Right lobe of liver (tissue), 6 donors: Measurements from ENCODE around the gene SNUPN. TPM values are rescaled to one million over a fixed set of nuclear protein-coding genes. Genes with fewer than 3 reads are reported as not detected.

Experiments used
- ATAC-seq, 4 donors: fragments of 200-7000 bp; cut with Tn5 transposase; one replicate each; pipeline ENCODE4 v1.9.1; 2020; ENCODE audit warnings: mild to moderate bottlenecking in 4 of 4, moderate library complexity in 4 of 4
- DNase-seq, 3 donors: peaks; one replicate each; pipeline ENCODE4 v3.0.0-alpha.2; 2020
- H3K27ac ChIP-seq, 3 donors: fragments of 200-600 bp; one replicate each; pipeline ENCODE4 v1.8.0; 2022
- H3K27me3 ChIP-seq, 2 donors: fragments of 200-600 bp; one replicate each; pipeline ENCODE4 v1.8.0; 2022
- H3K36me3 ChIP-seq, 4 donors: fragments of 200-600 bp; sonication (generic) in 1 of 4; one replicate each; pipeline versions ENCODE4 v1.5.1 to v1.8.0; 2017 to 2022; ENCODE audit warnings: control low read depth in 1 of 4
- H3K4me1 ChIP-seq, 4 donors: fragments of 200-600 bp; sonication (generic) in 1 of 4; one replicate each; pipeline versions ENCODE4 v1.5.1 to v1.8.0; 2017 to 2022; ENCODE audit warnings: control low read depth in 1 of 4
- H3K4me3 ChIP-seq, 3 donors: fragments of 200-600 bp; one replicate each; pipeline ENCODE4 v1.8.0; 2022
- H3K9me3 ChIP-seq, 4 donors: fragments of 200-600 bp; sonication (generic) in 1 of 4; one replicate each; pipeline versions ENCODE4 v1.5.1 to v1.8.0; 2017 to 2022; ENCODE audit warnings: control low read depth in 1 of 4
- POLR2A ChIP-seq: fragments of 450-650 bp; IDR thresholded peaks from one replicate; pipeline ENCODE4 v1.6.1; 2017; ENCODE audit warnings: antibody characterized with exemption, mild to moderate bottlenecking
- WGBS: methylation state at CpG from one replicate; pipeline ENCODE4 v1.1.6; 2018; ENCODE audit warnings: low coverage, low lambda C conversion rate; ENCODE audit not compliant: insufficient coverage; ENCODE audit errors: missing lambda C conversion rate; 5-methylcytosine and 5-hydroxymethylcytosine counted together
- intact Hi-C, 2 donors: fragments of 100-400 bp; cut with DNase I; formaldehyde crosslinking; loops; one replicate each; pipeline versions ENCODE4 v1.11.2 to v1.14.1; 2022
- total RNA-seq, 6 experiments: library from RNA; depleted of rRNA in 2 of 6; stranded (reverse); fragments of >200 nt in 2 of 6; fragmentation: NEBNext Ultra II Directional in 3 of 6; extraction: Animal tissue kit (Norgen Biotek cat#: 25700) in 3 of 6; gene quantifications; one replicate each; pipeline versions ENCODE4 v1.1.0 to v1.2.4, GENCODE V29; 2016 to 2023
- TF ChIP-seq, protein P1 (sequence below), 4 donors: fragments of 200-600 bp in 3 of 4; fragments of 450-650 bp in 1 of 4; IDR thresholded peaks; one replicate each; pipeline versions ENCODE4 v1.5.1 to v1.8.0; 2016 to 2022; ENCODE audit warnings: antibody characterized with exemption in 4 of 4, mild to moderate bottlenecking in 2 of 4
- donor health status: DM: no; HTN: yes; CAD: no.
- donor health status: DM: no; HTN: no; CAD: no.
- donor health status: DM: no; HTN: no; CAD: no.
- donor health status: DM: no; HTN: yes; CAD: no.
- donor health status: DM: no; HTN: yes; CAD: no.

The SNUPN gene
- total RNA-seq, 6 experiments from 2014 or later = 11.1 to 19.4 (median 13.3) TPM

GRCh38 chr15:75578948-75579920, 46.3 kb downstream of the SNUPN start, which contains the start of gene PTPN9:
PTPN9 (minus strand) TSS chr15:75579315; CDS start chr15:75578776, 539 bp downstream.
- Histone ChIP-seq H3K27me3 (no peaks in the 10 kb centered on the region), H3K9me3 (no peaks in the 10 kb centered on the region), H3K4me3 (peak within 1 kb of the TSS; percentile 72 to 94 (median 92)), H3K27ac (peak within 1 kb of the TSS; percentile 76 to 85 (median 81)), H3K36me3 (no peaks in the 10 kb centered on the region), H3K4me1 (peaks cover 0 to 18% (median 4%) of the 10 kb centered on the region in 4 donors)
- WGBS = 1% methylated on average over 49 of the region's 78 CpGs
- peak; percentile 86 to 90 (median 88) for ATAC-seq
- intact Hi-C loops = no loop called here
- DNase-seq = peak; percentile 84 to 88 (median 85)
- TF ChIP-seq, protein P1, sequence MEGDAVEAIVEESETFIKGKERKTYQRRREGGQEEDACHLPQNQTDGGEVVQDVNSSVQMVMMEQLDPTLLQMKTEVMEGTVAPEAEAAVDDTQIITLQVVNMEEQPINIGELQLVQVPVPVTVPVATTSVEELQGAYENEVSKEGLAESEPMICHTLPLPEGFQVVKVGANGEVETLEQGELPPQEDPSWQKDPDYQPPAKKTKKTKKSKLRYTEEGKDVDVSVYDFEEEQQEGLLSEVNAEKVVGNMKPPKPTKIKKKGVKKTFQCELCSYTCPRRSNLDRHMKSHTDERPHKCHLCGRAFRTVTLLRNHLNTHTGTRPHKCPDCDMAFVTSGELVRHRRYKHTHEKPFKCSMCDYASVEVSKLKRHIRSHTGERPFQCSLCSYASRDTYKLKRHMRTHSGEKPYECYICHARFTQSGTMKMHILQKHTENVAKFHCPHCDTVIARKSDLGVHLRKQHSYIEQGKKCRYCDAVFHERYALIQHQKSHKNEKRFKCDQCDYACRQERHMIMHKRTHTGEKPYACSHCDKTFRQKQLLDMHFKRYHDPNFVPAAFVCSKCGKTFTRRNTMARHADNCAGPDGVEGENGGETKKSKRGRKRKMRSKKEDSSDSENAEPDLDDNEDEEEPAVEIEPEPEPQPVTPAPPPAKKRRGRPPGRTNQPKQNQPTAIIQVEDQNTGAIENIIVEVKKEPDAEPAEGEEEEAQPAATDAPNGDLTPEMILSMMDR (IDR thresholded peaks at IDR 0.05) = peak; percentile 10 to 49 (median 38)
- TF ChIP-seq POLR2A = no peak

DNA sequence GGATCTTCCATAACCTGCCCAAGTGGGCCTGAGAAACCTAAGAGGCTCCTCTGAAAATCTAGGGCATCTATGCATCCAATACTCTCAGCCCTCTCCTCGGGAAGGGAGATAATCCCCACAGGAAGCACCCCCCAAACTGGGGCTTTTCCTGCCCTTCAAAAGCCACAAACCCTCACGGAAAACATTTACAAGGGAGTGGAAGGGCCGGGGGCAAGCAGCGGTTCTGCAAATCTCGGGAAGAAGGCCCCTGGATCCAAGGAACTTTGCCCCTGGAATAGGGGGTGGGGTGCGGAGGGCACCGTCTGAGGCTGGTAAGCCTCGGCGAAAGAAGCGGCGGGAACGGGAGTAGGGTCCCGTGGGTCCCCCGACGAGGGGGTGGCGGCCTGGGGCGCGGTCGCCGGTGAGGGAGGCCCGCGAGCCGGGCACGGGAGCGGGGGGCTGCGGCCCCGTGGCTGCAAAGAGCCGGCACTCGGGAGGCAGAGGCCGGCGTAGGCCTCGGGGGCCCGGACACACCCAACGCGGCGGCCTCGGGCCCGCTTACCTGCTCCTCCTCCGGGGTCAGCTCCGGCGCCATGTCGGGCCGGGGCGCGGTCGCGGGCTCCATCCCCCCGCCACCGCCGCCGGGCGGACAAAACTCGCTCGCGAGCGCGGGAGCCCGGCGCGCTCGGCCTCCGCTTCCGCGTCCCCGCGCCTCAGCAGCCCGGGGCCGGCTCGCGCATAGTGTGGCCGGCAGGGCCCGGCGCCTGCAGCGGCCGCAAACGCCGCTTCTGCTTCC, 47.2 kb downstream of the SNUPN start:
- H3K36me3 ChIP-seq = no peaks in the 10 kb centered on the region
- peak overlapping the region; percentile 72 to 94 (median 92) for H3K4me3 ChIP-seq
- TF ChIP-seq, protein P1 (IDR thresholded peaks at IDR 0.05) = no peak
- peak; percentile 13 for TF ChIP-seq POLR2A
- no peaks in the 10 kb centered on the region for H3K27me3 ChIP-seq
- H3K9me3 ChIP-seq = no peaks in the 10 kb centered on the region
- 0% methylated on average over 9 of the region's 77 CpGs for WGBS
- ATAC-seq (peak; percentile 50 to 71 (median 67)), DNase-seq (peak; percentile 42 to 62 (median 55))
- H3K4me1 ChIP-seq = peaks cover 0 to 18% (median 4%) of the 10 kb centered on the region in 4 donors
- peak overlapping the region; percentile 76 to 85 (median 81) for H3K27ac ChIP-seq
- intact Hi-C loops = no loop called here

- peak overlapping the region; percentile 72 to 94 (median 92) for H3K4me3 ChIP-seq
- WGBS = 9% methylated on average over 12 of the region's 13 CpGs
- H3K27ac ChIP-seq = peak overlapping the region; percentile 76 to 85 (median 81)
- TF ChIP-seq, protein P1 (IDR thresholded peaks at IDR 0.05) = no peak
- no peak for TF ChIP-seq POLR2A
- H3K27me3 ChIP-seq = no peaks in the 10 kb centered on the region
- ATAC-seq (peak in 2 of 4 donors; percentile 2 to 6), DNase-seq (no peak)
- H3K4me1 ChIP-seq = peaks cover 0 to 18% (median 4%) of the 10 kb centered on the region in 4 donors
- no peaks in the 10 kb centered on the region for H3K9me3 ChIP-seq
- intact Hi-C loops = no loop called here
- no peaks in the 10 kb centered on the region for H3K36me3 ChIP-seq
Observed at GRCh38 chr15:75577401-75578172, 47.9 kb downstream of the SNUPN start.
